WERI-Rb-1 (cell line): Measurements from ENCODE around the gene FOSB.
A peak's percentile ranks its signal among the peaks of the same experiment; 100 is the strongest.

Experiments
- DNase-seq: peaks from one replicate; pipeline ENCODE4 v3.0.0-alpha.2; 2020
- H3K27ac ChIP-seq: fragments of 250-450 bp; sonication (Bioruptor Pico); 2 replicates; pipeline ENCODE4 v1.5.1; 2020; ENCODE audit warnings: mild to moderate bottlenecking, moderate library complexity
- H3K27me3 ChIP-seq: fragments of 250-450 bp; sonication (Bioruptor Pico); 2 replicates; pipeline ENCODE4 v1.5.1; 2021; ENCODE audit warnings: mild to moderate bottlenecking, low read depth, moderate library complexity; ENCODE audit not compliant: insufficient read depth, severe bottlenecking
- H3K36me3 ChIP-seq: fragments of 250-450 bp; sonication (Bioruptor Pico); 2 replicates; pipeline ENCODE4 v1.5.1; 2020; ENCODE audit warnings: mild to moderate bottlenecking, moderate library complexity
- H3K4me3 ChIP-seq: 2 replicates; pipeline ENCODE4 v1.5.1; 2011; ENCODE audit warnings: low read depth, mild to moderate bottlenecking, control low read depth, low read length
- H3K9me3 ChIP-seq: fragments of 250-450 bp; sonication (Bioruptor Pico); 2 replicates; pipeline ENCODE4 v1.5.1; 2021; ENCODE audit warnings: mild to moderate bottlenecking, moderate library complexity; ENCODE audit not compliant: severe bottlenecking
- CTCF ChIP-seq: IDR thresholded peaks from 2 replicates; pipeline ENCODE4 v1.5.1; 2011; ENCODE audit warnings: low read depth, mild to moderate bottlenecking, control low read depth, inconsistent platforms, low read length

Gene FOSB

GRCh38 chr19:45492137-45492626, 24.4 kb downstream of the FOSB start:
- H3K27ac ChIP-seq, result peak overlapping the region; percentile 81
- no peaks in the 10 kb centered on the region for H3K9me3 ChIP-seq
- no peak for DNase-seq
- H3K36me3 ChIP-seq, result peaks cover 49% of the 10 kb centered on the region
- no peak for TF ChIP-seq CTCF
- no peaks in the 10 kb centered on the region for H3K27me3 ChIP-seq
- no peak overlapping the region for H3K4me3 ChIP-seq

GRCh38 chr19:45492627-45493470, 25.1 kb downstream of the FOSB start:
- peak overlapping the region; percentile 81 for H3K27ac ChIP-seq
- H3K36me3 ChIP-seq, result peaks cover 49% of the 10 kb centered on the region
- no peaks in the 10 kb centered on the region for H3K27me3 ChIP-seq
- peak; percentile 77 for DNase-seq
- no peak for TF ChIP-seq CTCF
- H3K4me3 ChIP-seq, result peak overlapping the region; percentile 45
- H3K9me3 ChIP-seq, result no peaks in the 10 kb centered on the region

- Histone ChIP-seq H3K36me3 (peaks cover 44% of the 10 kb centered on the region), H3K27me3 (no peaks in the 10 kb centered on the region), H3K27ac (no peak overlapping the region), H3K4me3 (no peak overlapping the region), H3K9me3 (no peaks in the 10 kb centered on the region)
- TF ChIP-seq CTCF, result no peak
- no peak for DNase-seq
Observed at GRCh38 chr19:45494261-45494916, 26.6 kb downstream of the FOSB start.

- H3K27me3 ChIP-seq, result no peaks in the 10 kb centered on the region
- TF ChIP-seq CTCF, result no peak
- DNase-seq, result no peak
- H3K9me3 ChIP-seq, result no peaks in the 10 kb centered on the region
- H3K4me3 ChIP-seq, result no peak overlapping the region
- H3K27ac ChIP-seq, result no peak overlapping the region
- H3K36me3 ChIP-seq, result peaks cover 41% of the 10 kb centered on the region
Observed at GRCh38 chr19:45495178-45495577, 27.4 kb downstream of the FOSB start.

DNA sequence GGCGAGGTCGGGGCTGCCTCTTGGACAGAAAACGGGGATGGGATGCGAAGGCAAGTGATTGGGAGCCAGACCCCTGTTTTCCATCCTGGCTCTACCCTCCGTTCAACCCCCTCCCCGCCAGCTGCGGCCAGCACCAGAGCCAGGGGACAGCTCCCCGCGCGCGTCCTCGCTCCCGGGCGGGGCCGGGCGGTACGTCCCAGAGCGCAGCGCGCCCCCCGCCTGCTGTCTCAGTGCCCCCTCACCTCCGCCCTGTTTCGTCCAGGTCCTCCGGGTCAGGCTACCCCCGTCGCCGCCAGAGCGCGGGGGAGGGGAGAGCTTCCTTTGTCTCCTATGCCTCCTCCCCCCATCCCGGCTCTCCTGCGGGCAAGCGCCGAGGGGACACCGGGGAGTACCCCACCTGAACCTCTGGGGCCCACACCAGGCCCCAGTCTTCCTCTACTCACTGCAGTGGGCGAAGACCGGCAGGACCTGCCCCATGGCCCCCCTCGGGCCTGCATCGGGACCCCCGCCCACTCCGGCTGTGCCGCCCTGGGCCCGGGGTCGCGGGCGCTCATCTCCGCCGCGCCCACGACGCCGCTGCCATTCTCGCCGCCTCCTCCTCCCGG, 28.7 kb downstream of the FOSB start:
- H3K27ac ChIP-seq, result peak overlapping the region; percentile 94
- no peaks in the 10 kb centered on the region for H3K27me3 ChIP-seq

More for the DNA sequence above, 28.7 kb downstream of the FOSB start:
- H3K4me3 ChIP-seq, result peak overlapping the region; percentile 92
- peaks cover 39% of the 10 kb centered on the region for H3K36me3 ChIP-seq
- no peaks in the 10 kb centered on the region for H3K9me3 ChIP-seq
- TF ChIP-seq CTCF, result no peak
- peak; percentile 50 for DNase-seq
